Stomach (tissue), 4 donors: ENCODE measurements around the gene POMGNT2.

Experiments
- CTCF ChIP-seq, 7 experiments: fragments of 450-650 bp in 4 of 7; fragments of 200-600 bp in 3 of 7; sonication (generic) in 3 of 7; IDR thresholded peaks; one replicate each; pipeline ENCODE4 v1.5.1; 2016 to 2019; ENCODE audit warnings: antibody characterized with exemption in 7 of 7, control low read depth in 2 of 7, mild to moderate bottlenecking in 1 of 7
- EP300 ChIP-seq: sonication (generic); formaldehyde crosslinking; IDR thresholded peaks from one replicate; pipeline ENCODE4 v1.6.1; 2017; ENCODE audit warnings: antibody characterized with exemption
- POLR2A ChIP-seq, 4 donors: fragments of 450-650 bp; IDR thresholded peaks; one replicate each; pipeline ENCODE4 v1.6.1; 2016; ENCODE audit warnings: antibody characterized with exemption in 4 of 4, control low read depth in 2 of 4, mild to moderate bottlenecking in 1 of 4, moderate library complexity in 1 of 4
- POLR2AphosphoS5 ChIP-seq, 3 donors: sonication (generic); formaldehyde crosslinking; IDR thresholded peaks; one replicate each; pipeline ENCODE4 v1.6.1; 2016; ENCODE audit warnings: antibody characterized with exemption in 3 of 3

DNA sequence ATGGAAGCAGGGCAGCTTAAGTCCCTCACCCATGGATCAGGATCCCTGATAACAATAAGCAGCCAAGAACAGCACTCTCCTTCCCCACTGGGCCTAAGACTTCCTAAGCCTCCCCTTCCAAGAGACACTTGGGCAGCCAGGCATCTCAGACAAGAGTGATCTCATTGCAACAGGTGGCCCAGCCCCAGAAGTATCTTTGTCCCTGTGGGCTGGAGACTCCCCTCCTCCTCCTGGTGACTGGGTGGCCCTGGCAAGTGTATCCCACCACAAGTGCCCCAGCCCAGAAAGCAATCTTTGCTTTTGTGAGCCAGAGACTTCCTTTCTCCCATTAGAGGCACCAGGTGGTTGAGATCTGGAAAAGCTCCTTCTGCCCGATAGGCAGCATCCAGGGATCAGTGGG, 40.7 kb upstream of the POMGNT2 start:
- TF ChIP-seq CTCF (IDR thresholded peaks at IDR 0.05), result no peak
- no peak for TF ChIP-seq POLR2AphosphoS5 (IDR thresholded peaks at IDR 0.05)
- no peak for TF ChIP-seq POLR2A (IDR thresholded peaks at IDR 0.05)
- no peak for TF ChIP-seq EP300
